GM19324 (cell line): ENCODE results near the gene RALGAPA2.

Experiments used
- ATAC-seq: cut with Tn5 transposase; IDR thresholded peaks from one replicate; pipeline ENCODE4 v1.9.1; 2021; ENCODE audit warnings: mild to moderate bottlenecking, moderate library complexity; ENCODE audit not compliant: unreplicated experiment, low FRiP score

The RALGAPA2 gene

GRCh38 chr20:20687319-20687718 lies 25.1 kb downstream of the RALGAPA2 start:
- ATAC-seq: no peak

GRCh38 chr20:20685635-20686034 lies 26.8 kb downstream of the RALGAPA2 start:
- no peak for ATAC-seq

GRCh38 chr20:20683481-20684321 lies 28.7 kb downstream of the RALGAPA2 start:
- no peak for ATAC-seq

- no peak for ATAC-seq
Observed at GRCh38 chr20:20683020-20683419, 29.4 kb downstream of the RALGAPA2 start.

- ATAC-seq: no peak
Observed at GRCh38 chr20:20680991-20681508, 31.4 kb downstream of the RALGAPA2 start.

GRCh38 chr20:20679316-20679715 lies 33.1 kb downstream of the RALGAPA2 start:
- no peak for ATAC-seq

GRCh38 chr20:20677186-20677585 lies 35.3 kb downstream of the RALGAPA2 start:
- no peak for ATAC-seq

GRCh38 chr20:20668639-20669038 lies 43.8 kb downstream of the RALGAPA2 start:
- ATAC-seq: peak; percentile 98

- ATAC-seq: no peak
Observed at GRCh38 chr20:20666359-20666758, 46.1 kb downstream of the RALGAPA2 start.

GRCh38 chr20:20665606-20666332 lies 46.7 kb downstream of the RALGAPA2 start:
- no peak for ATAC-seq

GRCh38 chr20:20664795-20665589 lies 47.5 kb downstream of the RALGAPA2 start:
- ATAC-seq: peak; percentile 36

- ATAC-seq: no peak
Observed at GRCh38 chr20:20663841-20664240, 48.6 kb downstream of the RALGAPA2 start.

GRCh38 chr20:20658871-20659431 lies 53.5 kb downstream of the RALGAPA2 start:
- no peak for ATAC-seq

GRCh38 chr20:20658123-20658522 lies 54.3 kb downstream of the RALGAPA2 start:
- no peak for ATAC-seq

GRCh38 chr20:20657092-20657491 lies 55.4 kb downstream of the RALGAPA2 start:
- ATAC-seq: no peak

- no peak for ATAC-seq
Observed at GRCh38 chr20:20655883-20656282, 56.6 kb downstream of the RALGAPA2 start.

GRCh38 chr20:20649945-20650344 lies 62.5 kb downstream of the RALGAPA2 start:
- ATAC-seq: no peak

GRCh38 chr20:20643927-20644326 lies 68.5 kb downstream of the RALGAPA2 start:
- ATAC-seq: no peak

GRCh38 chr20:20641783-20642182 lies 70.7 kb downstream of the RALGAPA2 start:
- no peak for ATAC-seq

GRCh38 chr20:20638878-20639277 lies 73.6 kb downstream of the RALGAPA2 start:
- ATAC-seq: no peak
